Prostate gland (tissue), 2 donors: Measurements from ENCODE around the gene SIGLEC1. TPM values are rescaled to one million over a fixed set of nuclear protein-coding genes. Genes with fewer than 3 reads are reported as not detected.

Source experiments
- DNase-seq: peaks from one replicate; pipeline ENCODE4 v3.0.0-alpha.2; 2019; ENCODE audit warnings: low spot score
- H3K27ac ChIP-seq, 2 donors: fragments of 200-600 bp; sonication (generic); 2 replicates each; pipeline ENCODE4 v1.5.1; 2017 to 2019
- H3K27me3 ChIP-seq: fragments of 200-600 bp; sonication (generic); replicated peaks from 2 replicates; pipeline ENCODE4 v1.5.1; 2019; ENCODE audit not compliant: insufficient read depth
- H3K36me3 ChIP-seq, 2 donors: fragments of 200-600 bp; sonication (generic); 1 replicate in 1 of 2; 2 replicates in 1 of 2; pipeline versions ENCODE4 v1.5.1 to v1.8.1; 2017 to 2019
- H3K4me1 ChIP-seq: fragments of 200-600 bp; sonication (generic); replicated peaks from 2 replicates; pipeline ENCODE4 v1.5.1; 2019
- H3K4me3 ChIP-seq, 2 donors: fragments of 200-600 bp; sonication (generic); 2 replicates each; pipeline ENCODE4 v1.5.1; 2017 to 2019
- H3K9me3 ChIP-seq: fragments of 200-600 bp; sonication (generic); 2 replicates; pipeline ENCODE4 v1.5.1; 2017
- CTCF ChIP-seq, 4 experiments: fragments of 200-600 bp in 2 of 4; fragments of 450-650 bp in 2 of 4; sonication (generic) in 2 of 4; IDR thresholded peaks; 1 replicate in 3 of 4; 2 replicates in 1 of 4; pipeline ENCODE4 v1.5.1; 2016 to 2019; ENCODE audit warnings: antibody characterized with exemption in 4 of 4, mild to moderate bottlenecking in 2 of 4, moderate library complexity in 2 of 4
- POLR2A ChIP-seq: fragments of 450-650 bp; IDR thresholded peaks from one replicate; pipeline ENCODE4 v1.6.1; 2016; ENCODE audit warnings: antibody characterized with exemption, mild to moderate bottlenecking
- POLR2AphosphoS5 ChIP-seq: sonication (generic); formaldehyde crosslinking; IDR thresholded peaks from one replicate; pipeline ENCODE4 v1.6.1; 2017; ENCODE audit warnings: antibody characterized with exemption
- WGBS: methylation state at CpG from one replicate; pipeline ENCODE4 v1.1.5; 2018; 5-methylcytosine and 5-hydroxymethylcytosine counted together
- intact Hi-C: fragments of 100-400 bp; cut with DNase I; formaldehyde crosslinking; loops from one replicate; pipeline ENCODE4 v1.14.2; 2022
- total RNA-seq, 2 donors: library from RNA; depleted of rRNA; stranded (reverse); fragments of >200 nt; gene quantifications; one replicate each; pipeline ENCODE4 v1.1.0, GENCODE V29; 2016

The SIGLEC1 gene
- total RNA-seq, 2 donors from 2014 or later: 0.32 to 5.3 TPM

GRCh38 chr20:3732327-3733118, 20.1 kb upstream of the SIGLEC1 start, which contains the start of gene HSPA12B:
Gene HSPA12B, plus strand, starts transcription at chr20:3732685. Its CDS starts 5,990 bp downstream, at chr20:3738675.
- H3K27ac ChIP-seq: no peak within 1 kb of the TSS
- H3K4me3 ChIP-seq: peak within 1 kb of the TSS; percentile 5 to 12
- no peaks in the 10 kb centered on the region for H3K36me3 ChIP-seq
- no peak for DNase-seq
- no peaks in the 10 kb centered on the region for H3K4me1 ChIP-seq
- no peaks in the 10 kb centered on the region for H3K9me3 ChIP-seq
- H3K27me3 ChIP-seq: no peaks in the 10 kb centered on the region
- intact Hi-C loops: no loop called here
- WGBS: 6% methylated on average over 55 of the region's 67 CpGs
- TF ChIP-seq CTCF (IDR thresholded peaks at IDR 0.05) (no peak), POLR2A (no peak), POLR2AphosphoS5 (no peak)

GRCh38 chr20:3731944-3732326, 19.5 kb upstream of the SIGLEC1 start:
- Histone ChIP-seq H3K4me1 (no peaks in the 10 kb centered on the region), H3K9me3 (no peaks in the 10 kb centered on the region), H3K27me3 (no peaks in the 10 kb centered on the region), H3K36me3 (no peaks in the 10 kb centered on the region), H3K27ac (no peak overlapping the region), H3K4me3 (no peak overlapping the region)
- no peak for DNase-seq
- intact Hi-C loops: no loop called here
- no peak for TF ChIP-seq POLR2A
- TF ChIP-seq CTCF (IDR thresholded peaks at IDR 0.05): no peak
- no peak for TF ChIP-seq POLR2AphosphoS5
- WGBS: 79% methylated on average over 16 of the region's 16 CpGs

- TF ChIP-seq CTCF (IDR thresholded peaks at IDR 0.05) (no peak), POLR2A (no peak), POLR2AphosphoS5 (no peak)
- DNase-seq: no peak
- intact Hi-C loops: no loop called here
- Histone ChIP-seq H3K27ac (no peak overlapping the region), H3K27me3 (no peaks in the 10 kb centered on the region), H3K9me3 (no peaks in the 10 kb centered on the region), H3K36me3 (no peaks in the 10 kb centered on the region), H3K4me1 (no peaks in the 10 kb centered on the region), H3K4me3 (no peak overlapping the region)
- WGBS: 88% methylated on average over 12 of the region's 12 CpGs
Measured at GRCh38 chr20:3730803-3731672, 18.6 kb upstream of the SIGLEC1 start.

- Histone ChIP-seq H3K27me3 (no peaks in the 10 kb centered on the region), H3K4me3 (no peak overlapping the region), H3K9me3 (no peaks in the 10 kb centered on the region), H3K27ac (no peak overlapping the region), H3K36me3 (no peaks in the 10 kb centered on the region), H3K4me1 (no peaks in the 10 kb centered on the region)
- intact Hi-C loops: no loop called here
- DNase-seq: no peak
- no peak for TF ChIP-seq POLR2AphosphoS5
- no peak for TF ChIP-seq CTCF (IDR thresholded peaks at IDR 0.05)
- no peak for TF ChIP-seq POLR2A
- WGBS: 76% methylated on average over 8 of the region's 8 CpGs
Measured at GRCh38 chr20:3729811-3730540, 17.6 kb upstream of the SIGLEC1 start.
